Immature natural killer cell (primary cell): ENCODE data around the gene UNKL. TPM values are rescaled to one million over a fixed set of nuclear protein-coding genes. Genes with fewer than 3 reads are reported as not detected.

ENCODE experiments used
- DNase-seq, 3 donors: peaks; one replicate each; pipeline ENCODE4 v3.0.0; 2022; ENCODE audit warnings: mixed read lengths in 1 of 3
- H3K27ac Mint-ChIP-seq, 6 donors: one replicate each; pipeline ENCODE4 v1.8.0; 2020; ENCODE audit warnings: mixed read lengths in 6 of 6, mild to moderate bottlenecking in 5 of 6, inconsistent platforms in 4 of 6, moderate library complexity in 3 of 6
- H3K27me3 Mint-ChIP-seq, 3 donors: one replicate each; pipeline ENCODE4 v1.8.0; 2020 to 2021; ENCODE audit warnings: low read depth in 3 of 3, mild to moderate bottlenecking in 3 of 3, mixed read lengths in 3 of 3, moderate library complexity in 3 of 3, inconsistent platforms in 1 of 3
- H3K36me3 Mint-ChIP-seq, 3 donors: one replicate each; pipeline ENCODE4 v1.8.0; 2020; ENCODE audit warnings: mixed read lengths in 3 of 3, inconsistent platforms in 2 of 3, mild to moderate bottlenecking in 2 of 3
- H3K4me1 Mint-ChIP-seq, 2 donors: one replicate each; pipeline ENCODE4 v1.8.0; 2020; ENCODE audit warnings: inconsistent platforms in 2 of 2, mild to moderate bottlenecking in 2 of 2, mixed read lengths in 2 of 2, moderate library complexity in 1 of 2
- H3K4me3 Mint-ChIP-seq, 5 donors: one replicate each; pipeline ENCODE4 v1.8.0; 2020; ENCODE audit warnings: mild to moderate bottlenecking in 5 of 5, mixed read lengths in 5 of 5, inconsistent platforms in 3 of 5, moderate library complexity in 3 of 5
- H3K9me3 Mint-ChIP-seq, 6 donors: one replicate each; pipeline ENCODE4 v1.8.0; 2020; ENCODE audit warnings: mild to moderate bottlenecking in 6 of 6, mixed read lengths in 6 of 6, inconsistent platforms in 4 of 6, moderate library complexity in 3 of 6
- polyA plus RNA-seq, 3 donors: library from polyadenylated mRNA; unstranded; fragments of 300-500 nt; fragmentation: Illumina TruSeq; gene quantifications; one replicate each; pipeline ENCODE4 v1.2.3, GENCODE V29; 2021

The UNKL gene
- polyA plus RNA-seq, 3 donors from 2014 or later: 1.0 to 14.5 (median 5.9) TPM

DNA sequence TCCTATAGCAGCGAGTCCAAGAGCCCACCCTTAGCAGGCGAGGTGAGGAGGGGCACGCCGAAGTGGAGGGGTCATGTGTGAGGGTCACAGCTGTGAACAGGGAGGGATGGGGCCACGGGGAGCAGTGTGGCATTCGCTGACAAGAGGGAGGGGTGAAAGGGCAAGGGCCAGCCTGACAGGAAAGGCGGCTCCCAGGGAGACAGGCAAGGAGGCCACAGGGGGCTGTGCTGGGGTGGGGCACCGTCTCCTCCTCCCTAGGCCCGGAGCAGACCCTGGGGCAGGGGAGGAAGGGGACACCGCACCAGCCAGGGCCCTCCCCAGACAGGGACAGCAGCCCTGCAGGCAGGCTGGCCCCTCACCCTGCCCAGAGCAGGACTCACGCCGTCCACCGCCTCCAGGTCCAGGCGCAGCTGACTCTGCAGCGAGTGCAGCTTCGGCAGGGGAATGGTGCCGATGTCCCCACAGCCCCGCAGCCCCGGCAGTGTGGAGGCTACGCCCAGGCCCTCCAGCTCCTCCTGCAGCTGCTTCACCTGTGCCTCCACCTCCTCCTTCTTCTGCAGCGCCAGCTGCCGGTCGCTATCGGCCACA is 47.7 kb downstream of the UNKL start:
- Mint-ChIP-seq H3K27ac (no peak overlapping the region), H3K36me3 (peaks cover 0 to 8% (median 5%) of the 10 kb centered on the region in 3 donors), H3K4me3 (no peak overlapping the region), H3K4me1 (no peaks in the 10 kb centered on the region), H3K27me3 (peaks cover 0 to 4% (median 2%) of the 10 kb centered on the region in 3 donors), H3K9me3 (no peaks in the 10 kb centered on the region)
- DNase-seq: no peak

DNA sequence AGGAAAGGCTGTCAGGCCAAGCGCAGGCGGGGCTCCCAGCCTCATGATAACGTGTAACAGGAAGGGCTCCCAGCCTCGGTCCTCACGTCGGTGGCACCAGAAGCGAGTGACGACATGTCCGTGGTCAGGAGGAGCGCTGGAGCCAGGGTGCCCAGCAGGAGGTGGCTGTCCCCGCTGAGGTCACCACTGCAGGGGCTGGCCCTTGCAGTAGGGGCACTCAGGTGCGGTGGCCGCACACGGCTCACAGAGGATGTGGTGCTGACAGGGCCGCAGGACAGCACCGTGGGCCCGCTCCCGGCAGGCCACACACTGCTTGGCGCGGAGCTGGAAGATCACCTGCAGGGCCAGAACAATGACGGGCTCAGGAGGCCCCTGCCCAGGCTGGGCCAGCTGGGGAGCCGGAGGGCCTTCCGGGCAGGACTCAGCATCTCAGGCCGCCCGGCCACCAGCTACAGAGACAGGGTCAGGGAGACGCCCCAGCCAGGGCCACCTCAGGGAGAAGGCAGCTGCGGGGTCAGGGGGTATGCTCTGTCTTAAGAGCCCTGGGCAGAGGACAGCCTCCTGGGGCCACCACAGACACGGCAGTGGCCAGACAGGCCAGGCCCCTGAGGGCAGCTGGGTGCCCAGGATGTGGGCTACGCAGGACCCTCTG is 48.3 kb downstream of the UNKL start:
- no peak for DNase-seq
- H3K36me3 Mint-ChIP-seq: peaks cover 0 to 8% (median 5%) of the 10 kb centered on the region in 3 donors
- H3K4me1 Mint-ChIP-seq: no peaks in the 10 kb centered on the region
- no peaks in the 10 kb centered on the region for H3K9me3 Mint-ChIP-seq
- H3K4me3 Mint-ChIP-seq: no peak overlapping the region
- H3K27me3 Mint-ChIP-seq: peaks cover 0 to 4% (median 0%) of the 10 kb centered on the region in 3 donors
- peak overlapping the region in 2 of 6 donors; percentile 10 to 72 for H3K27ac Mint-ChIP-seq

DNA sequence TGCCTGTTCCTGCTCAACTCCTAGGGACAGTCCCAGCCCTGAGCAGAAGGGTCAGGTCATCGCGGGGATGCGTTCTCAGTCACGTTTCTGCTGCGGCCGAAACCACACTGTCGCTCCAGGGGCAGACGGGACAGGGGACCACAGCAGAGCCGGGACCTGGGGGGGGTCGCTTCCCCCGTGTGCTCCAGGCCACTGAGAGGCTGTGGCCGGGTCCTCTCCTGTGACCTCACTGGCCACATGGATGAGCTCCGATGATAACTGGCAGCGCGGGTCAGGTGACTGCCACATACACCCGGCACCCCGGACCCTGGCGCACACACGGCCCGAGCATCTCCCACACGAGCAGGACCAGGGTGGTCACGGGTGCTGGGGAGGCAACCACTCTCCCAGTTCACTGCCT is 50.0 kb downstream of the UNKL start:
- Mint-ChIP-seq H3K4me3 (no peak overlapping the region), H3K9me3 (no peaks in the 10 kb centered on the region), H3K4me1 (no peaks in the 10 kb centered on the region), H3K27me3 (peaks cover 0 to 4% (median 2%) of the 10 kb centered on the region in 3 donors), H3K27ac (no peak overlapping the region), H3K36me3 (peaks cover 0 to 10% (median 5%) of the 10 kb centered on the region in 3 donors)
- no peak for DNase-seq

- H3K4me3 Mint-ChIP-seq: no peak overlapping the region
- DNase-seq: peak; percentile 42 to 58 (median 49)
Measured at GRCh38 chr16:1363501-1364041, 50.9 kb downstream of the UNKL start.

GRCh38 chr16:1362807-1363206 is 51.7 kb downstream of the UNKL start:
- Mint-ChIP-seq H3K27me3 (peaks cover 2 to 9% (median 3%) of the 10 kb centered on the region in 3 donors), H3K4me3 (no peak overlapping the region), H3K36me3 (peaks cover 0 to 12% (median 5%) of the 10 kb centered on the region in 3 donors), H3K4me1 (no peaks in the 10 kb centered on the region), H3K27ac (no peak overlapping the region), H3K9me3 (no peaks in the 10 kb centered on the region)
- DNase-seq: no peak

More at GRCh38 chr16:1363501-1364041, 50.9 kb downstream of the UNKL start:
- H3K4me1 Mint-ChIP-seq: no peaks in the 10 kb centered on the region
- H3K36me3 Mint-ChIP-seq: peaks cover 0 to 12% (median 5%) of the 10 kb centered on the region in 3 donors
- peaks cover 2 to 4% (median 3%) of the 10 kb centered on the region in 3 donors for H3K27me3 Mint-ChIP-seq
- no peaks in the 10 kb centered on the region for H3K9me3 Mint-ChIP-seq
- peak overlapping the region in 1 of 6 donors; percentile 66 for H3K27ac Mint-ChIP-seq

GRCh38 chr16:1361685-1362360 is 52.7 kb downstream of the UNKL start:
- Mint-ChIP-seq H3K4me1 (no peaks in the 10 kb centered on the region), H3K27ac (no peak overlapping the region), H3K4me3 (no peak overlapping the region), H3K36me3 (peaks cover 0 to 12% (median 5%) of the 10 kb centered on the region in 3 donors), H3K9me3 (no peaks in the 10 kb centered on the region), H3K27me3 (peaks cover 2 to 9% (median 3%) of the 10 kb centered on the region in 3 donors)
- no peak for DNase-seq

- Mint-ChIP-seq H3K4me1 (peaks cover 15 to 18% of the 10 kb centered on the region in 2 donors), H3K9me3 (no peaks in the 10 kb centered on the region), H3K27ac (peak overlapping the region in 2 of 6 donors; percentile 29 to 69), H3K27me3 (peaks cover 10 to 16% (median 11%) of the 10 kb centered on the region in 3 donors), H3K36me3 (peaks cover 0 to 3% (median 0%) of the 10 kb centered on the region in 3 donors), H3K4me3 (no peak overlapping the region)
- DNase-seq: no peak
Measured at GRCh38 chr16:1357906-1358566, 56.5 kb downstream of the UNKL start.

DNA sequence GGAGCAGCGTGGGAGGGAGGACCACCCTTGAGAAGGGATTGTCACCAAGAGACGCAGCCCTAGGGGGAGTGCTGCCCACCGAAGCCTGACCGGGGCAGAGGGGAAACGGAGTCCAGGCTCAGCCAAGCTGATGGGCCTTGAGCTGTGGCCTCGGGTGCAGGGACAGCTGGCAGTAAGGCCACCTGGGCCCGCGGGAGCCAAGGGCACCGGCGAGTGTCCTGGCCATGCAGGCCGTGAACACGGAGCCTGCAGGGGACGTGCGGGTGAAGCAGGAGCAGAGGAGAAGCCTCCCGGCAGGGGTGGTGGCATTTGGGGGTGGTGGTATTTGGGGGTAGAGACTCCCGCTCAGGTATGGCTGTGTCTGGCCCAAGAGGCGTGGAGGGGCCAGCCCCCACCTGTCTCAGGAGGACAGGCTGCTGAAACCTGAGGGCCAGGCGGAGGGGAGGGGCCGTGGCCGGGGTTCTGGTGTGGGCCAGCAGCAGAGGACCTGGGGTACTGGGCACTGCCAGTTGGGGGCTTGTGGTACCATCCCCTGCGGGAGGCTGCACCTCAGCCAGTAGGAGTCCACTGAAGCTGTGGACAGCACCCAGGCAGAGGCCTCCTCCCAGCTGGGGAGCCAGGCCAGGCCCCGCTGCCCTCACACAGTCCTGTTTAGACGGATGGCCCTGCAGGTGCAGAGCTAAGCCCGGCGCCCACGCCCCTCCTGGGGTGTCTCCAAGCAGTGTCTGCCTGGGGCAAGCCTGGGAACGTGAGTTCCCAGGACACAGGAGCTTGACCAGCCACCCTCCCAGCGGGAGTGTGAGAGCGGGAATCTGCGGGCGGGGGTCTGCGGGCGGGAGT is 58.2 kb downstream of the UNKL start:
- Mint-ChIP-seq H3K4me1 (peaks cover 24 to 27% of the 10 kb centered on the region in 2 donors), H3K9me3 (no peaks in the 10 kb centered on the region), H3K27ac (no peak overlapping the region), H3K36me3 (peaks cover 0 to 3% (median 0%) of the 10 kb centered on the region in 3 donors), H3K27me3 (peaks cover 23 to 26% (median 23%) of the 10 kb centered on the region in 3 donors), H3K4me3 (no peak overlapping the region)
- DNase-seq: no peak

GRCh38 chr16:1355591-1355990 is 58.9 kb downstream of the UNKL start:
- H3K4me3 Mint-ChIP-seq: no peak overlapping the region
- H3K9me3 Mint-ChIP-seq: no peaks in the 10 kb centered on the region
- no peak for DNase-seq
- peaks cover 25 to 30% (median 27%) of the 10 kb centered on the region in 3 donors for H3K27me3 Mint-ChIP-seq
- peaks cover 26 to 33% of the 10 kb centered on the region in 2 donors for H3K4me1 Mint-ChIP-seq
- peaks cover 0 to 3% (median 0%) of the 10 kb centered on the region in 3 donors for H3K36me3 Mint-ChIP-seq
- no peak overlapping the region for H3K27ac Mint-ChIP-seq

DNA sequence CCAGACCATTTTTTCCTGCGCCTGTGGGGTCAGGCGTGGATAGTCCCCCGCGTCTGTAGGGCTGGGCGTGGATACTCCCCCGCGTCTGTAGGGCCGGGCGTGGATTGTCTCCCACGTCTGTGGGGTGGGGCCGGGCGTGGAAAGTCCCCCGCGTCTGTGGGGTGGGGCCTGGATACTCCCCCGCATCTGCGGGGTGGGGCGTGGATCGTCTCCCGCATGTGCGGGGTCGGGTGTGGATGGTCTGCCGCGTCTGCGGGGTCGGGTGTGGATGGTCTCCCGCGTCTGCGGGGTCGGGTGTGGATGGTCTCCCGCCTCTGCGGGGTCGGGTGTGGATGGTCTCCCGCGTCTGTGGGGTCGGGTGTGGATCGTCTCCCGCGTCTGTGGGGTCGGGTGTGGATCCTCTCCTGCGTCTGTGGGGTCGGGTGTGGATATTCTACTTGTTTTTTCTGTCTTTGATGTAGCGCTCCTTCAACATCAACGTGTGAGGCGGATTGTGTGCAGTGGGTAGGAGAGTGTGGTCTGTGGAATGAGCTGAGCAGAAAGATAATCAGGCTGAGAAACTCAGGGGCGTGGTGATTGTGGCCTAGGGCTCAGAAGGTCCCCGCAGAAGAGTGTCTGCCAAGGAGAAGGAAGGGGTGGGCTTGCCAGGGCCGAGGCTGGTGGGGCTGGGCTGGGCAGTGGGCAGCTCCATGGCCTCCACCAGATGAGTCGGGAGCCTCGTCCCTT is 59.5 kb downstream of the UNKL start:
- Mint-ChIP-seq H3K36me3 (peaks cover 0 to 3% (median 0%) of the 10 kb centered on the region in 3 donors), H3K4me3 (peak overlapping the region in 3 of 5 donors; percentile 26 to 59 (median 49)), H3K4me1 (peaks cover 31 to 38% of the 10 kb centered on the region in 2 donors), H3K9me3 (no peaks in the 10 kb centered on the region), H3K27ac (peak overlapping the region in 2 of 6 donors; percentile 17 to 66), H3K27me3 (peaks cover 25 to 36% (median 31%) of the 10 kb centered on the region in 3 donors)
- no peak for DNase-seq

DNA sequence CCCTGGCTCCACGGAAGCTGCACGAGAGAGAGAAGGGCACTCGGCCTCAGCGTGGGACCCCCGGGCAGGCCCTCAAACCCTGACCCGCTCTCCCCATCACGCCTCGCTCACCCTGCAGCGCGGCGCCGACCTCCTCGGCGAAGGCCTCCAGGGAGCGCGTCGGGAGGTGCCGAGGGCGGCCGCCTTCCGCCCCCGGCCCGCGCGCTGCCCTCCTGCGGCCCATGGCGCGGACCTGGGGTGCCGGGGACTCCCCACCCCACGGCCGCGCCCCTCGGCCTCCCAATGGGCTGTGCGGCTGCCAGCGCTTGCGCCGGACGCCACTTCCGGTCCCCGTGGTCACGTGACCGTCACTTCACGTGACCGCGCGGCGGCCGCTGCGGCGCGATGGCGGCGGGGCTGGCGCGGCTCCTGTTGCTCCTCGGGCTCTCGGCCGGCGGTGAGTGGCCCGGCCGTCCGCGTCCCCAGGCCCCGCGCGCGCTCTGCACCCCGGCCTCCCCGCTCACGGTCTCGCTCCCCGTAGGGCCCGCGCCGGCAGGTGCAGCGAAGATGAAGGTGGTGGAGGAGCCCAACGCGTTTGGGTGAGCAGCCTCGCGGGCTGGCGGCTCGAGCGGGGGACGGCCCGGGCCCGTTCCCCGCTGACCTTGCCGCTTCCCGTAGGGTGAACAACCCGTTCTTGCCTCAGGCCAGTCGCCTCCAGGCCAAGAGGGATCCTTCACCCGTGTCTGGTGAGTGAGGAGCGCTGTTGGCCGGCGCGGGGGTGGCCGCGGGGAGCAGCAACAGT is 62.7 kb downstream of the UNKL start, which contains the start of the genes GNPTG and TSR3:
Gene GNPTG, plus strand, starts transcription at position 350 of the 781 bp plus-strand sequence. Its CDS starts 35 bp downstream, at position 385.
Gene TSR3, minus strand, starts transcription at position 297 of the 781 bp plus-strand sequence. Its CDS starts 74 bp downstream, at position 223.
- H3K36me3 Mint-ChIP-seq: no peaks in the 10 kb centered on the region
- H3K27ac Mint-ChIP-seq: peak within 1 kb of the TSS; percentile 79 to 95 (median 85)
- peaks cover 31 to 41% of the 10 kb centered on the region in 2 donors for H3K4me1 Mint-ChIP-seq
- H3K27me3 Mint-ChIP-seq: peaks cover 25 to 38% (median 28%) of the 10 kb centered on the region in 3 donors
- no peaks in the 10 kb centered on the region for H3K9me3 Mint-ChIP-seq
- H3K4me3 Mint-ChIP-seq: peak within 1 kb of the TSS; percentile 85 to 89 (median 88)
- peak; percentile 89 to 91 (median 90) for DNase-seq
